SK-N-MC (cell line): Measurements from ENCODE around the gene AP1M1.

Source experiments
- EZH2 ChIP-seq: fragments of 200-600 bp; sonication (generic); IDR thresholded peaks from one replicate; pipeline ENCODE4 v1.6.1; 2017; ENCODE audit warnings: antibody characterized with exemption
- POLR2AphosphoS5 ChIP-seq: IDR thresholded peaks from 2 replicates; pipeline ENCODE4 v1.6.1; 2012; ENCODE audit warnings: mild to moderate bottlenecking, low read depth, low read length, borderline replicate concordance

- TF ChIP-seq EZH2 (no peak), POLR2AphosphoS5 (no peak)
These were observed 28.5 kb downstream of the AP1M1 start for GRCh38 chr19:16226184-16226591.
